Activated T-cell treated with anti-CD3 and anti-CD28 coated beads for 4 hours (primary cell): ENCODE measurements around the gene EPB41L4A.
"Not testable (repeated sequence)": the region's sequence is repeated elsewhere in the genome, so short reads cannot be mapped to it uniquely, and the experiment has no call there.

Source experiments
- DNase-seq: peaks from one replicate; pipeline ENCODE4 v3.0.0-alpha.2; 2020

The EPB41L4A gene

GRCh38 chr5:112250551-112250950, 168.5 kb downstream of the EPB41L4A start:
- DNase-seq: no peak

- no peak for DNase-seq
These were observed 170.5 kb downstream of the EPB41L4A start for GRCh38 chr5:112248623-112249022.

- DNase-seq: no peak
These were observed 171.1 kb downstream of the EPB41L4A start for GRCh38 chr5:112247960-112248359.

GRCh38 chr5:112245656-112246055, 173.4 kb downstream of the EPB41L4A start:
- no peak for DNase-seq

GRCh38 chr5:112239996-112240395, 179.1 kb downstream of the EPB41L4A start:
- DNase-seq: no peak

GRCh38 chr5:112238473-112238872, 180.6 kb downstream of the EPB41L4A start:
- DNase-seq: no peak

GRCh38 chr5:112237456-112237855, 181.6 kb downstream of the EPB41L4A start:
- no peak for DNase-seq

GRCh38 chr5:112234000-112234399, 185.1 kb downstream of the EPB41L4A start:
- DNase-seq: no peak

- DNase-seq: no peak
These were observed 186.4 kb downstream of the EPB41L4A start for GRCh38 chr5:112232667-112233066.

GRCh38 chr5:112230606-112231005, 188.5 kb downstream of the EPB41L4A start:
- no peak for DNase-seq

GRCh38 chr5:112228667-112229066, 190.4 kb downstream of the EPB41L4A start:
- DNase-seq: no peak

GRCh38 chr5:112227911-112228631, 191.0 kb downstream of the EPB41L4A start:
- DNase-seq: no peak

GRCh38 chr5:112226215-112226614, 192.9 kb downstream of the EPB41L4A start:
- no peak for DNase-seq

GRCh38 chr5:112222997-112223396, 196.1 kb downstream of the EPB41L4A start:
- not testable (repeated sequence) for DNase-seq

GRCh38 chr5:112221128-112221527, 197.9 kb downstream of the EPB41L4A start:
- no peak for DNase-seq

GRCh38 chr5:112219000-112219399, 200.1 kb downstream of the EPB41L4A start:
- no peak for DNase-seq

GRCh38 chr5:112217843-112218579, 201.1 kb downstream of the EPB41L4A start:
- no peak for DNase-seq

GRCh38 chr5:112216140-112216539, 202.9 kb downstream of the EPB41L4A start:
- no peak for DNase-seq

- no peak for DNase-seq
These were observed 208.6 kb downstream of the EPB41L4A start for GRCh38 chr5:112210430-112211005.

GRCh38 chr5:112208699-112209615, 210.1 kb downstream of the EPB41L4A start:
- DNase-seq: no peak

GRCh38 chr5:112208195-112208594, 210.9 kb downstream of the EPB41L4A start:
- DNase-seq: not testable (repeated sequence)

- DNase-seq: no peak
These were observed 213.2 kb downstream of the EPB41L4A start for GRCh38 chr5:112205846-112206245.

GRCh38 chr5:112203229-112203628, 215.8 kb downstream of the EPB41L4A start:
- DNase-seq: no peak
